GM10248 (cell line): ENCODE measurements around the gene NFKBIB.
"Not testable (repeated sequence)": the region's sequence is repeated elsewhere in the genome, so short reads cannot be mapped to it uniquely, and the experiment has no call there.

Experiments
- CTCF ChIA-PET: fragments of 300-600 bp; sonication (Branson Sonifier 250); formaldehyde crosslinking; extraction: SDS; loops from one replicate; lab custom pipeline; 2021; ENCODE audit warnings: antibody characterized with exemption; lab: Yijun Ruan, JAX
- POLR2A ChIA-PET: fragments of 350-650 bp; sonication (Branson Sonifier 250); formaldehyde crosslinking; extraction: SDS; loops from one replicate; lab custom pipeline; 2020; ENCODE audit warnings: antibody characterized with exemption; lab: Yijun Ruan, JAX
- DNase-seq: peaks from one replicate; pipeline ENCODE4 v3.0.0; 2012; ENCODE audit errors: extremely low spot score
- TF ChIP-seq, protein P1 (sequence below): IDR thresholded peaks from 2 replicates; pipeline ENCODE4 v1.5.1; 2012; ENCODE audit warnings: mild to moderate bottlenecking, low read depth; ENCODE audit errors: extremely low read depth, missing control alignments, control extremely low read depth

NFKBIB gene

DNA sequence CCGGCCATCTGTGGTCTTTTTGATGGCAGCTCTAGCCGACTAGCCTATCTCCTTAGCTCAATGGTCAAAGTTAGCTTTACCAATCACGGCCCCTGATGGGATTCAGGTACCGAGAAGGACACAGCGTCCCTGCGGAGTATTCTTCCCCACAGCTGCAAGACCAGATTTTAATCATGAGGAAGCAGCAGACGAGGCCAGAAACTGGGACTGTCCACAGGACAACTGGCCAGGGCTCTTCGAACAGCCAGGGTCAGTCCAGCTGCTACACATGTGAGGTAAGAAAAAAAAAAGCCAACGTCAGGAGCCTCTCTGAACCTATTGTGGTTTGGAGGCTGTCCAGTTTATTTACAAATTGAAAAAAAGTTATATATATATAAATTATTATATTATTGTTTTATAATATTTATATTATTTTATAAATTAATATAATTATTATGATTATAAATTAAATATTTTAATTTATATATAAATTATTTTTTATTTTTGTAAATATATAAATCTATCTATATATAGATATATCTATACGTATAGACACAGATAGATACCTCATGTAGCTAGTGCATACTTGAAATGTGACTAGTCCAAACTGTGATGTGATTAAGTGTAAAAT lies 32.5 kb upstream of the NFKBIB start:
- ChIA-PET POLR2A (no interaction called here), CTCF (interaction anchor here (0.7 to 2.3 kb wide), 8 partner anchors 9 to 98 kb away, joined by 3 to 10 read pairs (median 4); partner anchors contain the start of genes NFKBIB, RINL, SARS2 and SIRT2)
- TF ChIP-seq, protein P1, sequence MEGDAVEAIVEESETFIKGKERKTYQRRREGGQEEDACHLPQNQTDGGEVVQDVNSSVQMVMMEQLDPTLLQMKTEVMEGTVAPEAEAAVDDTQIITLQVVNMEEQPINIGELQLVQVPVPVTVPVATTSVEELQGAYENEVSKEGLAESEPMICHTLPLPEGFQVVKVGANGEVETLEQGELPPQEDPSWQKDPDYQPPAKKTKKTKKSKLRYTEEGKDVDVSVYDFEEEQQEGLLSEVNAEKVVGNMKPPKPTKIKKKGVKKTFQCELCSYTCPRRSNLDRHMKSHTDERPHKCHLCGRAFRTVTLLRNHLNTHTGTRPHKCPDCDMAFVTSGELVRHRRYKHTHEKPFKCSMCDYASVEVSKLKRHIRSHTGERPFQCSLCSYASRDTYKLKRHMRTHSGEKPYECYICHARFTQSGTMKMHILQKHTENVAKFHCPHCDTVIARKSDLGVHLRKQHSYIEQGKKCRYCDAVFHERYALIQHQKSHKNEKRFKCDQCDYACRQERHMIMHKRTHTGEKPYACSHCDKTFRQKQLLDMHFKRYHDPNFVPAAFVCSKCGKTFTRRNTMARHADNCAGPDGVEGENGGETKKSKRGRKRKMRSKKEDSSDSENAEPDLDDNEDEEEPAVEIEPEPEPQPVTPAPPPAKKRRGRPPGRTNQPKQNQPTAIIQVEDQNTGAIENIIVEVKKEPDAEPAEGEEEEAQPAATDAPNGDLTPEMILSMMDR: no peak
- DNase-seq: no peak

DNA sequence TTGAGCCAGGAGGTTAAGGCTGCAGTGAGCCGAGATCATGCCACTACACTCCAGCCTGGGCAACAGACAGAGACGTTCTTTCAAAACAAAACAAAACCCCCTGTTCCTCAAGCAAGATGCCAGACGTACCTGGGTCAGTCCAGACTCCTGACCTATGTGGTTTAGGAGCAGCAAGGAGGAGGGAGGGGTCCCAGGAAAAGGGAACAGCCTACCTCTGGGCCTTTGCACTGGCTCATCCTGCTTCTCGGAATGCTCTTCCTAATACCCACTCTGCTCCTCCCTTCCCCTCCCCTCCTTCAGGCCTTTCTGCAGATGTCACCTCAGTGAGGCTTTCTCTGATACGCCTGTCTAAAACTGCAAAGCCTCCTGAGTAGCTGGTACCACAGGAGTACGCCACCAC lies 31.2 kb upstream of the NFKBIB start:
- POLR2A ChIA-PET: interaction anchor here (0.7 kb wide), 1 partner anchor 20 kb away, joined by 5 read pairs; no protein-coding TSS in a partner anchor
- CTCF ChIA-PET: interaction anchor here (0.8 to 2.7 kb wide), 19 partner anchors 8 to 466 kb away, joined by 3 to 34 read pairs (median 5); partner anchors contain the start of genes ECH1, FAM98C, HNRNPL and MRPS12
- TF ChIP-seq, protein P1: no peak
- DNase-seq: no peak

DNA sequence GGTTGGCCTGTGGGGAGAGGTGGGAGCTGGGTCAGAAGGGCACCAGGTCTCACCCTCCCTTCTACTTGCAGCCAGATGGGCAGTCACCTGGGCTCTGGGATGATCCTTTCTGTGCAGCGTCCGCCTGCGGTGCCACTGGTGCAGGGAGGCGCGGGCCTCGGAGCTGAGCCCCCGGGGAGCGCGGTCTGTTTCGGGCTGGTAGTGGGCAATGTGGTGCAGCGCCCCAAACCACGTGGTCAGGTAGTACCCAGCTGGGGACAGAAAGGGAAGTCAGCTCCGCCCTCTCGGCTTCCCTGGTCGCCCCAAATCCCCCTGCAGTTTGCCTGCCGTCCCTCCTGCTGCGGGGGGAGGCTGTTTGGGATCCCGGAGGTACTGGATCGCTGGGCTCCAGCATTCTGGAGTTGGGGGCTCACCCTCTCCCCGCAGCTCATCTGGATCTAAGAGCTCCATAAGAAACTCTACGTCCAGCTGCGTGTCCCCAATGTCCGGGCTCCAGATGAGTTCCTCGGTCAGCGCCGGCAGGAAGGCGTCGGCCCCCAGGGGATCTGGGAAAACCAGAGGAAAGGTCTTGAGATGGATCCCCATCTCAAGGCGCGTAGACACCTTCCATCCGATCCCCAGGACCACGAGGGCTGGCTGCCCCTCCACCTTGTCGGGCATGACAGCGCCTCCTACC lies 30.5 kb upstream of the NFKBIB start:
- POLR2A ChIA-PET: interaction anchor here (0.7 to 1.0 kb wide), 2 partner anchors 20 to 37 kb away, joined by 3 to 5 read pairs; no protein-coding TSS in a partner anchor
- CTCF ChIA-PET: interaction anchor here (0.8 to 2.7 kb wide), 24 partner anchors 9 to 466 kb away, joined by 3 to 34 read pairs (median 5); partner anchors contain the start of genes ECH1, FAM98C, HNRNPL and MRPS12
- TF ChIP-seq, protein P1: no peak
- no peak for DNase-seq

DNA sequence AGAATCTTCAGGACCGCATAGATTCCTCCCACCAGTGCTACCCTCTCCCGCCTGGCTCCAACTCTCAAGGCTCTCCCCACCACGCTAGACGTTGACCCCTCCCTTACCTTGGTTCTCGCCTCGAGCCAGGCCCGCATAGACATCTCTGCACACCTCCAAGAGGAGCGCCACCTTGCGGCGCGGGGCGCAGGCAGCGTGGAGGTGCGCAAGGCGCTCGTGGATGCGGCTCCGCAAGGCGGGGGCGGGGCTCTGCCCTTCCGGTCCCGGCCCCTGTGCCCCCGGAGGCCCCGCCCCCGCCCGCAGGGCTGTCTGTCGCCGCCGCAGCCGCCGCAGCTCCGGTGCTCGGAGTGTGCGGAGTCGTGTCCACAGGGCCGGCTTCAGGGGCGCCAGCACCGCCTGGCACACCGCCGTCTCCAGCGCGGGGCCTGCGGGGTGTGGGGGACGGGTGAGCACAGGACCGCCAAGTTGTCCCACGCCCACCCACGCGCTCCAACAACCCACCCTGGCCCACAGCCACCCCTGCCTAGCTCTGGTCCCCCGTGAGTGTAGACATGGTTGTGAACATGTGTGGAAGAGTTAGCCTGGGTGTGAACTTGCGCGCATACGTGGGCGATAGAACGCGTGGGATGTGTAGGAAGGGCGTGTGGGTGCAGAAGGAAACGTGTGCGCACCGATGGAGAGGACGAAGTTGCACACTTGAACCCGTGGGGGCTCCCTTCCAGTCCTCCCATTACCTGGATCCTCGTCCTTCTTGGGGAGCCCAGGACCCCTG lies 29.7 kb upstream of the NFKBIB start:
- POLR2A ChIA-PET: interaction anchor here (0.6 to 1.0 kb wide), 2 partner anchors 38 to 141 kb away, joined by 3 to 4 read pairs; no protein-coding TSS in a partner anchor

DNA sequence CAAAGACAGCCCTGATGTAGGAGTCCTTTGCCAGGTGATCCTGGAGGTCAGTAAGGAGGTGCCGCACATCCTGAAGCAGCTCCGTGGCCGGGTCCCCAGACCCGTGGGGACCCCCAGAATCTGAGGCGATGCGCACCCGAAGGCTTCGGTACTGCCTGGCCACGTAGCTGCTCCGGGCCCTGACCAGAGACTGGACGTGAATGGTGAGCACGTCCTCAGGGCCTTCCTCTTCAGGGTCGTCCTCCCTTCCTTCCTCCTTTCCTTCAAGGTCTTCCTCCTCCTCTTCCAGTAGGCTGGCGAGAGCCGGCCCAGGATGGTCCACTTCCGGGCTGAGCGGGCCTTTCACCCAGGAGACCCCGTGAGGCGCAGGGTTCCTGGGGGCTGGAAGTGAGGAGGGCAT lies 29.2 kb upstream of the NFKBIB start:
- POLR2A ChIA-PET: interaction anchor here (0.6 kb wide), 1 partner anchor 141 kb away, joined by 4 read pairs; no protein-coding TSS in a partner anchor
- TF ChIP-seq, protein P1: no peak
- CTCF ChIA-PET: interaction anchor here (1.1 to 4.1 kb wide), 10 partner anchors 8 to 101 kb away, joined by 3 to 34 read pairs (median 8); partner anchors contain the start of genes NFKBIB, RINL and SIRT2
- DNase-seq: no peak

More for the DNA sequence above, 29.7 kb upstream of the NFKBIB start:
- CTCF ChIA-PET: interaction anchor here (0.8 to 4.1 kb wide), 21 partner anchors 9 to 467 kb away, joined by 3 to 34 read pairs (median 6); partner anchors contain the start of genes ECH1, FAM98C, MRPS12 and NFKBIB
- DNase-seq: peak; percentile 92
- TF ChIP-seq, protein P1: peak; percentile 99

DNA sequence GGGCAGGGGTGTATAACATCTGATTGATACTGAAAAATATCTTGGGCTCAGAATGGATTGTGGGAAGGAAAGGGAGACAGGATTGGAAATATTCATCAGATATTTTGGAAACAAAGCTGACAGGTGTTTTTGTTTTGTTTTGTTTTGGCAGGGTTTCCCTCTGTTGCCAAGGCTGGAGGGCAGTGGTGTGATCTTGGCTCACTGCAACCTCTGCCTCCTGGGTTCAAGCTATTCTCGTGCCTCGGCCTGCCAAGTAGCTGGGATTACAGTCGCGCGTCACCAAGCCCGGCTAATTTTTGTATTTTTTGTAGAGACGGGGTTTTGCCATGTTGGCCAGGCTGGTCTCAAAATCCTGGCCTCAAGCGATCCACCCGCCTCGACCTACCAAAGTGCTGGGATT lies 26.4 kb upstream of the NFKBIB start:
- not testable (repeated sequence) for DNase-seq
- CTCF ChIA-PET: interaction anchor here (1.9 to 4.1 kb wide), 3 partner anchors 14 to 104 kb away, joined by 5 to 23 read pairs (median 7); no protein-coding TSS in a partner anchor
- POLR2A ChIA-PET: interaction anchor here (0.5 kb wide), 1 partner anchor 219 kb away, joined by 7 read pairs; no protein-coding TSS in a partner anchor
